HepG2 (cell line): Measurements from ENCODE around the gene FBN2. TPM values are rescaled to one million over a fixed set of nuclear protein-coding genes. Genes with fewer than 3 reads are reported as not detected.

Experiments
- ATAC-seq: fragments of 200-7000 bp; cut with Tn5 transposase; 3 replicates; pipeline ENCODE4 v1.9.1; 2020; ENCODE audit warnings: mild to moderate bottlenecking, moderate library complexity
- BruUV-seq: library from RNA; stranded (reverse); fragments of 400-500 nt; replicated peaks from 2 replicates; lab custom pipeline; 2021; lab: Mats Ljungman, UMichigan
- CTCF ChIA-PET: fragments of 300-600 bp; formaldehyde crosslinking; extraction: SDS; loops from one replicate; lab custom pipeline; 2021; ENCODE audit warnings: low total read pairs, inconsistent platforms, low intra/inter-chr PET ratio; lab: Yijun Ruan, JAX
- POLR2A ChIA-PET: fragments of 350-600 bp; sonication (Branson Sonifier 250); formaldehyde crosslinking; loops from one replicate; lab custom pipeline; 2020; ENCODE audit warnings: antibody characterized with exemption, inconsistent platforms; lab: Yijun Ruan, JAX
- DNase-seq: peaks from one replicate; pipeline ENCODE4 v3.0.0-alpha.2; 2015; ENCODE audit warnings: low spot score
- FAIRE-seq: peaks from 3 replicates; lab custom pipeline; 2011; peaks lifted over from hg19 to GRCh38; lab: Jason Lieb, UNC
- H2AFZ ChIP-seq: one replicate; pipeline ENCODE4 v1.6.1; 2011; ENCODE audit warnings: low read length, inconsistent platforms
- H3K27ac ChIP-seq: fragments of 300-600 bp; 3 replicates; pipeline ENCODE4 v1.8.0; 2011; ENCODE audit warnings: mixed run types, mild to moderate bottlenecking, mixed read lengths, low read length, inconsistent platforms; ENCODE audit not compliant: insufficient read depth; ENCODE audit errors: extremely low read length
- H3K27me3 ChIP-seq, 2 experiments: fragments of 200-600 bp in 1 of 2; 2 replicates in 1 of 2; 3 replicates in 1 of 2; pipeline versions ENCODE4 v1.6.0 to v1.8.0; 2011; ENCODE audit warnings: low read length in 2 of 2, mild to moderate bottlenecking in 2 of 2, moderate library complexity in 2 of 2, inconsistent platforms in 1 of 2; ENCODE audit not compliant: insufficient read depth in 2 of 2, control insufficient read depth in 1 of 2
- H3K36me3 ChIP-seq, 2 experiments: fragments of 200-600 bp in 1 of 2; replicated peaks in 1 of 2; 2 replicates in 1 of 2; 3 replicates in 1 of 2; pipeline versions ENCODE4 v1.5.1 to v1.8.0; 2011; ENCODE audit warnings: low read length in 2 of 2, inconsistent platforms in 1 of 2; ENCODE audit not compliant: insufficient read depth in 2 of 2, control insufficient read depth in 1 of 2
- H3K4me1 ChIP-seq: 2 replicates; pipeline ENCODE4 v1.5.1; 2012; ENCODE audit warnings: low read length, inconsistent platforms; ENCODE audit not compliant: insufficient read depth
- H3K4me2 ChIP-seq: 2 replicates; pipeline ENCODE4 v1.6.0; 2011; ENCODE audit warnings: low read depth, low read length, inconsistent platforms
- H3K4me3 ChIP-seq, 3 experiments: fragments of 200-600 bp in 1 of 3; sonication (generic), shearing (Covaris generic) in 1 of 3; replicated peaks in 1 of 3; 2 replicates each; pipeline ENCODE4 v1.5.1; 2011 to 2016; ENCODE audit warnings: low read length in 3 of 3, inconsistent platforms in 2 of 3, low read depth in 2 of 3, mild to moderate bottlenecking in 2 of 3, control low read depth in 1 of 3, mixed read lengths in 1 of 3; ENCODE audit not compliant: insufficient read depth in 1 of 3
- H3K79me2 ChIP-seq: one replicate; pipeline ENCODE4 v1.6.1; 2011; ENCODE audit warnings: low read length, inconsistent platforms; ENCODE audit not compliant: insufficient read depth
- H3K9ac ChIP-seq: 2 replicates; pipeline ENCODE4 v1.6.0; 2011; ENCODE audit warnings: mild to moderate bottlenecking, low read depth, low read length, inconsistent platforms; ENCODE audit not compliant: insufficient read depth
- H3K9me3 ChIP-seq: 2 replicates; pipeline ENCODE4 v1.5.1; 2012; ENCODE audit warnings: mild to moderate bottlenecking, low read length
- H4K20me1 ChIP-seq: 2 replicates; pipeline ENCODE4 v1.6.0; 2011; ENCODE audit warnings: inconsistent platforms, mild to moderate bottlenecking, low read length, moderate library complexity; ENCODE audit not compliant: insufficient read depth
- FLYWCH1 ChIP-seq: sonication (generic); formaldehyde crosslinking; IDR thresholded peaks from 2 replicates; pipeline ENCODE4 v1.8.1; 2023; ENCODE audit warnings: mild to moderate bottlenecking, missing genetic modification reagents
- NFKBIZ ChIP-seq: IDR thresholded peaks from 2 replicates; pipeline ENCODE4 v1.6.1; 2018; ENCODE audit warnings: missing genetic modification reagents, missing compliant biosample characterization
- RFX1 ChIP-seq: fragments of 450-650 bp; IDR thresholded peaks from 2 replicates; pipeline ENCODE4 v1.6.1; 2017
- SRSF4 ChIP-seq: fragments of 200-400 bp; formaldehyde crosslinking; IDR thresholded peaks from one replicate; pipeline ENCODE4 v1.6.1; 2018; ENCODE audit warnings: mild to moderate bottlenecking, low read depth, low read length, moderate library complexity; ENCODE audit not compliant: poor library complexity, severe bottlenecking
- ZNF337 ChIP-seq: sonication (generic); formaldehyde crosslinking; IDR thresholded peaks from 2 replicates; pipeline ENCODE4 v1.5.1; 2020; ENCODE audit warnings: missing genetic modification reagents, low read depth, mild to moderate bottlenecking, borderline replicate concordance
- ZNF354B ChIP-seq: sonication (generic); formaldehyde crosslinking; IDR thresholded peaks from 2 replicates; pipeline ENCODE4 v1.8.0; 2022; ENCODE audit warnings: mild to moderate bottlenecking, missing genetic modification reagents
- ZNF569 ChIP-seq: sonication (generic); formaldehyde crosslinking; IDR thresholded peaks from 2 replicates; pipeline ENCODE4 v1.5.0; 2020; ENCODE audit warnings: mild to moderate bottlenecking, missing genetic modification reagents, moderate library complexity, borderline replicate concordance
- ZNF577 ChIP-seq: sonication (generic); formaldehyde crosslinking; IDR thresholded peaks from 2 replicates; pipeline ENCODE4 v1.4.0; 2020; ENCODE audit warnings: mild to moderate bottlenecking, low read depth, missing genetic modification reagents, borderline replicate concordance
- ZNF605 ChIP-seq: sonication (generic); formaldehyde crosslinking; IDR thresholded peaks from 2 replicates; pipeline ENCODE4 v1.8.0; 2022; ENCODE audit warnings: mild to moderate bottlenecking, missing genetic modification reagents
- ZSCAN25 ChIP-seq: sonication (generic); formaldehyde crosslinking; IDR thresholded peaks from 2 replicates; pipeline ENCODE4 v1.8.0; 2022; ENCODE audit warnings: mild to moderate bottlenecking, missing genetic modification reagents
- WGBS: methylation state at CpG from one replicate; pipeline ENCODE4 v1.1.6; 2017; ENCODE audit warnings: low lambda C conversion rate; 5-methylcytosine and 5-hydroxymethylcytosine counted together
- in situ Hi-C: cut with HindIII; loops from 2 replicates; pipeline ENCODE4 v1.10.0; 2017; ENCODE audit warnings: low pct_unique_long_range_greater_than_20kb; ENCODE audit not compliant: extremely low pct_ligation_motif_present
- intact Hi-C: fragments of 100-400 bp; cut with micrococcal nuclease; formaldehyde crosslinking; loops from one replicate; pipeline ENCODE4 v1.10.0; 2022; ENCODE audit not compliant: unreplicated experiment
- polyA plus RNA-seq, 8 experiments: library from polyadenylated mRNA; depleted of rRNA in 3 of 8; stranded (reverse) in 7 of 8; unstranded in 1 of 8; fragments of >200 nt; fragmentation: Illumina TruSeq in 4 of 8; extraction: Trizol in 4 of 8; gene quantifications; 2 replicates each; pipeline versions ENCODE4 v1.2.1 to v1.2.3, GENCODE V29; 2011 to 2016; ENCODE audit warnings: low read depth in 4 of 8, missing spikeins in 1 of 8, mixed read lengths in 1 of 8; ENCODE audit not compliant: insufficient read depth in 1 of 8
- total RNA-seq, 5 experiments: library from RNA; depleted of rRNA; stranded (reverse); fragments of >200 nt; fragmentation: Illumina TruSeq; extraction: Trizol; gene quantifications; 2 replicates each; pipeline ENCODE4 v1.2.3, GENCODE V29; 2016; ENCODE audit warnings: low read depth in 1 of 5
- TF ChIP-seq, protein P1 (sequence below): sonication (generic); formaldehyde crosslinking; conservative IDR thresholded peaks from 2 replicates; pipeline ENCODE4 v1.4.0; 2020; ENCODE audit warnings: missing genetic modification reagents
- TF ChIP-seq, protein P2 (sequence below): sonication (generic); formaldehyde crosslinking; IDR thresholded peaks from 2 replicates; pipeline ENCODE4 v1.5.0; 2020; ENCODE audit warnings: mild to moderate bottlenecking, missing genetic modification reagents, borderline replicate concordance
- TF ChIP-seq, protein P3 (sequence below): sonication (generic); formaldehyde crosslinking; IDR thresholded peaks from 2 replicates; pipeline ENCODE4 v1.9.0; 2021; ENCODE audit warnings: missing genetic modification reagents, mild to moderate bottlenecking, borderline replicate concordance
- TF ChIP-seq, protein P4 (sequence below): sonication (generic); formaldehyde crosslinking; conservative IDR thresholded peaks from 2 replicates; pipeline ENCODE4 v1.4.0; 2020; ENCODE audit warnings: mild to moderate bottlenecking, missing genetic modification reagents, moderate library complexity

FBN2 gene
- total and polyA plus RNA-seq, 2 of the 13 experiments (the other 11 are each of a cell fraction or from before 2014, with no cell fraction given): not detected

- H2AFZ ChIP-seq: no peak overlapping the region
- H3K9ac ChIP-seq: no peak overlapping the region
- no peaks in the 10 kb centered on the region for H3K79me2 ChIP-seq
- BruUV-seq: no TSS peak
- H3K4me2 ChIP-seq: no peak overlapping the region
- WGBS: 29% methylated on average over 2 of the region's 2 CpGs
- H3K27me3 ChIP-seq: no peaks in the 10 kb centered on the region
- no peak overlapping the region for H3K4me3 ChIP-seq
- CTCF ChIA-PET: no interaction called here
- no peaks in the 10 kb centered on the region for H4K20me1 ChIP-seq
- in situ Hi-C loops: no loop called here
- POLR2A ChIA-PET: no interaction called here
- intact Hi-C loops: no loop called here
- no peak overlapping the region for H3K27ac ChIP-seq
- FAIRE-seq (no peak), DNase-seq (no peak), ATAC-seq (no peak)
- peaks cover 9% of the 10 kb centered on the region; the same call in 1 of the 2 replicates for H3K9me3 ChIP-seq
- H3K4me1 ChIP-seq: no peaks in the 10 kb centered on the region
- H3K36me3 ChIP-seq: no peaks in the 10 kb centered on the region
- TF ChIP-seq, protein P1, sequence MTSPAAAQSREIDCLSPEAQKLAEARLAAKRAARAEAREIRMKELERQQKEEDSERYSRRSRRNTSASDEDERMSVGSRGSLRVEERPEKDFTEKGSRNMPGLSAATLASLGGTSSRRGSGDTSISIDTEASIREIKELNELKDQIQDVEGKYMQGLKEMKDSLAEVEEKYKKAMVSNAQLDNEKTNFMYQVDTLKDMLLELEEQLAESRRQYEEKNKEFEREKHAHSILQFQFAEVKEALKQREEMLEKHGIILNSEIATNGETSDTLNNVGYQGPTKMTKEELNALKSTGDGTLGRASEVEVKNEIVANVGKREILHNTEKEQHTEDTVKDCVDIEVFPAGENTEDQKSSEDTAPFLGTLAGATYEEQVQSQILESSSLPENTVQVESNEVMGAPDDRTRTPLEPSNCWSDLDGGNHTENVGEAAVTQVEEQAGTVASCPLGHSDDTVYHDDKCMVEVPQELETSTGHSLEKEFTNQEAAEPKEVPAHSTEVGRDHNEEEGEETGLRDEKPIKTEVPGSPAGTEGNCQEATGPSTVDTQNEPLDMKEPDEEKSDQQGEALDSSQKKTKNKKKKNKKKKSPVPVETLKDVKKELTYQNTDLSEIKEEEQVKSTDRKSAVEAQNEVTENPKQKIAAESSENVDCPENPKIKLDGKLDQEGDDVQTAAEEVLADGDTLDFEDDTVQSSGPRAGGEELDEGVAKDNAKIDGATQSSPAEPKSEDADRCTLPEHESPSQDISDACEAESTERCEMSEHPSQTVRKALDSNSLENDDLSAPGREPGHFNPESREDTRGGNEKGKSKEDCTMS: no peak
- TF ChIP-seq ZNF337 (CRISPR knock-in tag): no peak
- TF ChIP-seq NFKBIZ (CRISPR knock-in tag): no peak
- no peak for TF ChIP-seq ZNF605 (CRISPR knock-in tag)
- no peak for TF ChIP-seq ZNF569 (CRISPR knock-in tag)
- no peak for TF ChIP-seq ZNF354B (CRISPR knock-in tag)
- TF ChIP-seq FLYWCH1 (CRISPR knock-in tag): no peak
- no peak for TF ChIP-seq SRSF4
- TF ChIP-seq, protein P2, sequence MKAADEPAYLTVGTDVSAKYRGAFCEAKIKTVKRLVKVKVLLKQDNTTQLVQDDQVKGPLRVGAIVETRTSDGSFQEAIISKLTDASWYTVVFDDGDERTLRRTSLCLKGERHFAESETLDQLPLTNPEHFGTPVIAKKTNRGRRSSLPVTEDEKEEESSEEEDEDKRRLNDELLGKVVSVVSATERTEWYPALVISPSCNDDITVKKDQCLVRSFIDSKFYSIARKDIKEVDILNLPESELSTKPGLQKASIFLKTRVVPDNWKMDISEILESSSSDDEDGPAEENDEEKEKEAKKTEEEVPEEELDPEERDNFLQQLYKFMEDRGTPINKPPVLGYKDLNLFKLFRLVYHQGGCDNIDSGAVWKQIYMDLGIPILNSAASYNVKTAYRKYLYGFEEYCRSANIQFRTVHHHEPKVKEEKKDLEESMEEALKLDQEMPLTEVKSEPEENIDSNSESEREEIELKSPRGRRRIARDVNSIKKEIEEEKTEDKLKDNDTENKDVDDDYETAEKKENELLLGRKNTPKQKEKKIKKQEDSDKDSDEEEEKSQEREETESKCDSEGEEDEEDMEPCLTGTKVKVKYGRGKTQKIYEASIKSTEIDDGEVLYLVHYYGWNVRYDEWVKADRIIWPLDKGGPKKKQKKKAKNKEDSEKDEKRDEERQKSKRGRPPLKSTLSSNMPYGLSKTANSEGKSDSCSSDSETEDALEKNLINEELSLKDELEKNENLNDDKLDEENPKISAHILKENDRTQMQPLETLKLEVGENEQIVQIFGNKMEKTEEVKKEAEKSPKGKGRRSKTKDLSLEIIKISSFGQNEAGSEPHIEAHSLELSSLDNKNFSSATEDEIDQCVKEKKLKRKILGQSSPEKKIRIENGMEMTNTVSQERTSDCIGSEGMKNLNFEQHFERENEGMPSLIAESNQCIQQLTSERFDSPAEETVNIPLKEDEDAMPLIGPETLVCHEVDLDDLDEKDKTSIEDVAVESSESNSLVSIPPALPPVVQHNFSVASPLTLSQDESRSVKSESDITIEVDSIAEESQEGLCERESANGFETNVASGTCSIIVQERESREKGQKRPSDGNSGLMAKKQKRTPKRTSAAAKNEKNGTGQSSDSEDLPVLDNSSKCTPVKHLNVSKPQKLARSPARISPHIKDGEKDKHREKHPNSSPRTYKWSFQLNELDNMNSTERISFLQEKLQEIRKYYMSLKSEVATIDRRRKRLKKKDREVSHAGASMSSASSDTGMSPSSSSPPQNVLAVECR (CRISPR knock-in tag): no peak
- TF ChIP-seq RFX1: no peak
- TF ChIP-seq ZSCAN25 (CRISPR knock-in tag): no peak
- TF ChIP-seq ZNF577: no peak
- TF ChIP-seq, protein P3, sequence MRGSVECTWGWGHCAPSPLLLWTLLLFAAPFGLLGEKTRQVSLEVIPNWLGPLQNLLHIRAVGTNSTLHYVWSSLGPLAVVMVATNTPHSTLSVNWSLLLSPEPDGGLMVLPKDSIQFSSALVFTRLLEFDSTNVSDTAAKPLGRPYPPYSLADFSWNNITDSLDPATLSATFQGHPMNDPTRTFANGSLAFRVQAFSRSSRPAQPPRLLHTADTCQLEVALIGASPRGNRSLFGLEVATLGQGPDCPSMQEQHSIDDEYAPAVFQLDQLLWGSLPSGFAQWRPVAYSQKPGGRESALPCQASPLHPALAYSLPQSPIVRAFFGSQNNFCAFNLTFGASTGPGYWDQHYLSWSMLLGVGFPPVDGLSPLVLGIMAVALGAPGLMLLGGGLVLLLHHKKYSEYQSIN (CRISPR knock-in tag): no peak
- TF ChIP-seq, protein P4, sequence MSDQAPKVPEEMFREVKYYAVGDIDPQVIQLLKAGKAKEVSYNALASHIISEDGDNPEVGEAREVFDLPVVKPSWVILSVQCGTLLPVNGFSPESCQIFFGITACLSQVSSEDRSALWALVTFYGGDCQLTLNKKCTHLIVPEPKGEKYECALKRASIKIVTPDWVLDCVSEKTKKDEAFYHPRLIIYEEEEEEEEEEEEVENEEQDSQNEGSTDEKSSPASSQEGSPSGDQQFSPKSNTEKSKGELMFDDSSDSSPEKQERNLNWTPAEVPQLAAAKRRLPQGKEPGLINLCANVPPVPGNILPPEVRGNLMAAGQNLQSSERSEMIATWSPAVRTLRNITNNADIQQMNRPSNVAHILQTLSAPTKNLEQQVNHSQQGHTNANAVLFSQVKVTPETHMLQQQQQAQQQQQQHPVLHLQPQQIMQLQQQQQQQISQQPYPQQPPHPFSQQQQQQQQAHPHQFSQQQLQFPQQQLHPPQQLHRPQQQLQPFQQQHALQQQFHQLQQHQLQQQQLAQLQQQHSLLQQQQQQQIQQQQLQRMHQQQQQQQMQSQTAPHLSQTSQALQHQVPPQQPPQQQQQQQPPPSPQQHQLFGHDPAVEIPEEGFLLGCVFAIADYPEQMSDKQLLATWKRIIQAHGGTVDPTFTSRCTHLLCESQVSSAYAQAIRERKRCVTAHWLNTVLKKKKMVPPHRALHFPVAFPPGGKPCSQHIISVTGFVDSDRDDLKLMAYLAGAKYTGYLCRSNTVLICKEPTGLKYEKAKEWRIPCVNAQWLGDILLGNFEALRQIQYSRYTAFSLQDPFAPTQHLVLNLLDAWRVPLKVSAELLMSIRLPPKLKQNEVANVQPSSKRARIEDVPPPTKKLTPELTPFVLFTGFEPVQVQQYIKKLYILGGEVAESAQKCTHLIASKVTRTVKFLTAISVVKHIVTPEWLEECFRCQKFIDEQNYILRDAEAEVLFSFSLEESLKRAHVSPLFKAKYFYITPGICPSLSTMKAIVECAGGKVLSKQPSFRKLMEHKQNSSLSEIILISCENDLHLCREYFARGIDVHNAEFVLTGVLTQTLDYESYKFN: no peak
These were observed 34.9 kb upstream of the FBN2 start for GRCh38 chr5:128572930-128573319.
